Measurements from ENCODE around the gene ADSL. TPM values are rescaled to one million over a fixed set of nuclear protein-coding genes. Genes with fewer than 3 reads are reported as not detected.
"Not testable (repeated sequence)": the region's sequence is repeated elsewhere in the genome, so short reads cannot be mapped to it uniquely, and the experiment has no call there.

ADSL gene
- total and polyA plus RNA-seq, 7 donors: 114 to 170 (median 147) TPM

DNA sequence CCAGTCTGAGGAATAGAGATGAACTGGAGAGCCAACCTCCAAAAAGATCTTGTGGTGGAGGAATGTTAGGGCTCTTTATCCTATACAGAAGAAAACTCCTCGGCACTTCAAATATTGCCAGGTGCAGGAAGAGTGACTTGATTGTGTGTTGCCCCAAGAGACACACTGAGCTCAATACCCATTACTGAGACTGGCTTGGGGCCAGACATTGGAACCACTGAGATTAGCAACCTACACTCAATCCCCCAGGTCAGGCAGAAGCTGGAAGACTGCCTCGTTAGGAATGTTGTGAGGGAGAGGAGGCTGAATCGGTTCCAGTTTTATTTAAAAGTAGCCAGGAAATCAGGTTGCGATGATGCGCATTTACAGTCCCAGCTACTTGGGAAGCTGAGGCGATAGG lies 21.7 kb downstream of the ADSL start:
- Histone ChIP-seq H3K4me3 (no peak overlapping the region), H3K4me1 (peaks cover 39% of the 10 kb centered on the region), H3K9me3 (no peaks in the 10 kb centered on the region), H3K36me3 (ENCODE audit: insufficient read depth in 1 of 2, low read depth in 1 of 2) (peaks cover 11 to 61% of the 10 kb centered on the region in 2 donors), H3K27me3 (ENCODE audit: insufficient read depth in 3 of 3, low read length in 2 of 3) (no peaks in the 10 kb centered on the region), H3K27ac (peak overlapping the region; percentile 65)
- TF ChIP-seq, protein P1, sequence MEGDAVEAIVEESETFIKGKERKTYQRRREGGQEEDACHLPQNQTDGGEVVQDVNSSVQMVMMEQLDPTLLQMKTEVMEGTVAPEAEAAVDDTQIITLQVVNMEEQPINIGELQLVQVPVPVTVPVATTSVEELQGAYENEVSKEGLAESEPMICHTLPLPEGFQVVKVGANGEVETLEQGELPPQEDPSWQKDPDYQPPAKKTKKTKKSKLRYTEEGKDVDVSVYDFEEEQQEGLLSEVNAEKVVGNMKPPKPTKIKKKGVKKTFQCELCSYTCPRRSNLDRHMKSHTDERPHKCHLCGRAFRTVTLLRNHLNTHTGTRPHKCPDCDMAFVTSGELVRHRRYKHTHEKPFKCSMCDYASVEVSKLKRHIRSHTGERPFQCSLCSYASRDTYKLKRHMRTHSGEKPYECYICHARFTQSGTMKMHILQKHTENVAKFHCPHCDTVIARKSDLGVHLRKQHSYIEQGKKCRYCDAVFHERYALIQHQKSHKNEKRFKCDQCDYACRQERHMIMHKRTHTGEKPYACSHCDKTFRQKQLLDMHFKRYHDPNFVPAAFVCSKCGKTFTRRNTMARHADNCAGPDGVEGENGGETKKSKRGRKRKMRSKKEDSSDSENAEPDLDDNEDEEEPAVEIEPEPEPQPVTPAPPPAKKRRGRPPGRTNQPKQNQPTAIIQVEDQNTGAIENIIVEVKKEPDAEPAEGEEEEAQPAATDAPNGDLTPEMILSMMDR (IDR thresholded peaks at IDR 0.05): no peak
- intact Hi-C loops (cut with DNase I): no loop called here
- WGBS, 3 donors: 21 to 40% (median 22%) methylated on average over 6 of the region's 6 CpGs
- ATAC-seq (peak; percentile 16 to 28 (median 26)), DNase-seq (no peak)

DNA sequence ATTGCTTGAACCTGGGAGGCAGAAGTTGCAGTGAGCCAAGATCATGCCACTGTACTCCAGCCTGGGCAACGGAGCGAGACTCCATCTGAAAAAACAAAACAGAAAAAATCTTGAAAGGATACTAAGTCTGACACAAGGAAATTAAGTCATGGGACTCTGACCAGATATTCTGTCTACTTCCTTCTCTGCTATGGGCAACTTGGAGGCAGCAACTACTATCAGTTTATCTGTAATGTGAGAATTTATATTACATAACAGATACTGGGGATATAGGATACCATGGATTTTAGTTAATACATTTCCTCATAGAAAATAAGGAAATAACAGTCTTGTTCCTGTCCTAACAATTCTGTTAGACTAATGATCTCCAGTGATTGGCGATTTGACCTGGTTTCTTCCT lies 22.5 kb downstream of the ADSL start:
- H3K27ac ChIP-seq: peak overlapping the region; percentile 65
- TF ChIP-seq, protein P1 (IDR thresholded peaks at IDR 0.05): no peak
- H3K27me3 ChIP-seq (ENCODE audit: insufficient read depth in 3 of 3, low read length in 2 of 3): no peaks in the 10 kb centered on the region
- H3K9me3 ChIP-seq: no peaks in the 10 kb centered on the region
- WGBS, 3 donors: 84 to 89% (median 88%) methylated on average over 3 of the region's 3 CpGs
- peaks cover 40% of the 10 kb centered on the region for H3K4me1 ChIP-seq
- peaks cover 8 to 61% of the 10 kb centered on the region in 2 donors for H3K36me3 ChIP-seq (ENCODE audit: insufficient read depth in 1 of 2, low read depth in 1 of 2)
- ATAC-seq: no peak
- H3K4me3 ChIP-seq: no peak overlapping the region
- DNase-seq: no peak
- intact Hi-C loops (cut with DNase I): no loop called here

DNA sequence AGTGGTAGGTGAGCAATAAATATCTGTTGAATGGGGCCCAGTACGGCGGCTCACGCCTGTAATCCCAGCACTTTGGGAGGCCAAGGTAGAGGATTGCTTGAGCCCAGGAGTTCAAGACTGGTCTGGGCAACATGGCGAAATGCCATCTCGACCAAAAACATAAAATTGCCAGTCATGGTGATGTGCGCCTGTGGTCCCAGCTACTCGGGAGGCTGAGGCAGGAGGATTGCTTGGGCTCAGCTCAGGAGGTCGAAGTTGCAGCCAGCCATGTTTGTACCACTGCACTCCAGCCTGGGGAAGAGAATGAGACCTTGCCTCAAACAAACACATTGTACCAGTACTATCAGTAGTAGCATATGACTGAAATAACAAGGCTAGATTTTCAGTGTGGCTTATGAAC lies 28.3 kb downstream of the ADSL start:
- no peaks in the 10 kb centered on the region for H3K9me3 ChIP-seq
- no peak overlapping the region for H3K27ac ChIP-seq
- intact Hi-C loops (cut with DNase I): loop anchor here in 1 of 2 donors (5.0 to 10.0 kb wide), 2 partner anchors 53 to 120 kb away; no protein-coding TSS in a partner anchor
- peaks cover 30% of the 10 kb centered on the region for H3K4me1 ChIP-seq
- ATAC-seq (no peak), DNase-seq (no peak)
- no peaks in the 10 kb centered on the region for H3K27me3 ChIP-seq (ENCODE audit: insufficient read depth in 3 of 3, low read length in 2 of 3)
- TF ChIP-seq, protein P1 (IDR thresholded peaks at IDR 0.05): no peak
- no peak overlapping the region for H3K4me3 ChIP-seq
- peaks cover 0 to 22% of the 10 kb centered on the region in 2 donors for H3K36me3 ChIP-seq (ENCODE audit: insufficient read depth in 1 of 2, low read depth in 1 of 2)
- WGBS, 3 donors: 94 to 96% (median 95%) methylated on average over 8 of the region's 8 CpGs

DNA sequence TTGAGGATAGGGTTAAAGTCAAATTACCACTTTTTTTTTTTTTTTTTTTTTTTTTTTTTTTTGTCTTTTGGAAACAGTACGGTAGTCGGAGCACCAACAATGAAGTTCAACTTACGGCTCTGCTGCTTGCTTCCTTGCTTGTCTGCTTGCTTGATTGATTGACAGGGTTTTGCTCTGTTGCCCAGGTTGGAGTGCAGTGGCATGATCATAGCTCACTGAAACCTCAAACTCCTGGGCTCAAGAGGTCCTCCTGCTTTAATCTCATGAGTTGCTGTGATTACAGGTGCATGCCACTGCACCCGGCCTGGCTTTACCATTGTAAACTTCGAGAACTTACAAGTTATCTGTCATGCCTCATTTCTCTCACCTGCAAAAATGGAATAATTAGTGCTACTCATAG lies 29.8 kb downstream of the ADSL start:
- intact Hi-C loops (cut with DNase I): loop anchor here in 1 of 2 donors (10.0 kb wide), 1 partner anchor 119 kb away; no protein-coding TSS in a partner anchor
- Histone ChIP-seq H3K4me3 (no peak overlapping the region), H3K27me3 (ENCODE audit: insufficient read depth in 3 of 3, low read length in 2 of 3) (no peaks in the 10 kb centered on the region), H3K4me1 (peaks cover 30% of the 10 kb centered on the region), H3K36me3 (ENCODE audit: insufficient read depth in 1 of 2, low read depth in 1 of 2) (peaks cover 0 to 21% of the 10 kb centered on the region in 2 donors), H3K9me3 (no peaks in the 10 kb centered on the region), H3K27ac (no peak overlapping the region)
- ATAC-seq (peak; percentile 38 to 75 (median 68)), DNase-seq (no peak)
- TF ChIP-seq, protein P1 (IDR thresholded peaks at IDR 0.05): no peak
- WGBS, 3 donors: 31 to 44% (median 32%) methylated on average over 5 of the region's 5 CpGs

DNA sequence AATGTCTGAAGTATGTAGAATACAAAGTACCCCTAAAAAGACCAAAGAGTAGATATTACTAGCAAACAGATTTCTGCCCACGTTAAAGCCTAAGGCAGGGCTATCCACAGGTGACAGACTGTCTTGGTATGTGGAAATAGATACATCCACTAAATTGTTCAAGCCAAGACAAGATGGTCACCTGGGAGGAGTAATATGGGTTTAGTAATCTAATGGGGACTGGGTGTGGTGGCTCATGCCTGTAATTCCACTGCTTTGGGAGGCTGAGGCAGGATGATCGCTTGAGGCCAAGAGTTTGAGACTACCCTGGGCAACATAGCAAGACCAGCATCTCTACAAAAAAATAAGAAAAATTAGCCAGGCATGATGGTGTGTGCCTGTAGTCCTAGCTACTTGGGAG lies 31.6 kb downstream of the ADSL start:
- WGBS, 3 donors: 86 to 98% (median 90%) methylated on average over 2 of the region's 2 CpGs
- no peak overlapping the region for H3K27ac ChIP-seq
- no peaks in the 10 kb centered on the region for H3K9me3 ChIP-seq
- ATAC-seq (no peak), DNase-seq (no peak)
- TF ChIP-seq, protein P1 (IDR thresholded peaks at IDR 0.05): no peak
- H3K4me3 ChIP-seq: no peak overlapping the region
- H3K4me1 ChIP-seq: peaks cover 16% of the 10 kb centered on the region
- H3K36me3 ChIP-seq (ENCODE audit: insufficient read depth in 1 of 2, low read depth in 1 of 2): peaks cover 0 to 17% of the 10 kb centered on the region in 2 donors
- intact Hi-C loops (cut with DNase I): loop anchor here in 1 of 2 donors (10.0 kb wide), 1 partner anchor 117 kb away; no protein-coding TSS in a partner anchor
- no peaks in the 10 kb centered on the region for H3K27me3 ChIP-seq (ENCODE audit: insufficient read depth in 3 of 3, low read length in 2 of 3)

DNA sequence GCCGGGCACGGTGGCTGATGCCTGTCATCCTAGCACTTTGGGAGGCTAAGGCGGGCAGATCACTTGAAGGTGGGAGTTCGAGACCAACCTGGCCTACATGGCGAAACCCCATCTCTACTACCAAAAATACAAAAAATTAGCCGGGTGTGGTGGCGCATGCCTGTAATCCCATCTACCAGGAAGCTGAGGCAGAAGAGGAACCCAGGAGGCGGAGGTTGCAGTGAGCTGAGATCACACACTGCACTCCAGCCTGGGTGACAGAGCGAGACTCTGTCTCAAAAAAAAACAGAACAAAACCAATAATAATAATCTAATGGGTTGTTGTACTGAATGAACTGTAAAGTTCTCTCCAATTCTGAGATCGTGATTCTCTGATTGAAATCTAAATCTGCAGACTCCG lies 32.1 kb downstream of the ADSL start:
- DNase-seq; ATAC-seq; H3K27ac ChIP-seq; H3K27me3 ChIP-seq (ENCODE audit: insufficient read depth in 3 of 3, low read length in 2 of 3); H3K4me3 ChIP-seq; H3K9me3 ChIP-seq: not testable (repeated sequence)
- intact Hi-C loops (cut with DNase I): loop anchor here in 1 of 2 donors (10.0 kb wide), 1 partner anchor 116 kb away; no protein-coding TSS in a partner anchor
- Histone ChIP-seq H3K4me1 (peaks cover 14% of the 10 kb centered on the region), H3K36me3 (ENCODE audit: insufficient read depth in 1 of 2, low read depth in 1 of 2) (peaks cover 0 to 12% of the 10 kb centered on the region in 2 donors)
- 92 to 95% (median 94%) methylated on average over 11 of the region's 11 CpGs for WGBS, 3 donors

All from psoas muscle (tissue), 8 donors.